ENCODE measurements around the gene ABCC4.

GRCh38 chr13:95304453-95304852 is 3.2 kb upstream of the ABCC4 start:
- TF ChIP-seq CTCF (IDR thresholded peaks at IDR 0.05; ENCODE audit: low read depth, low read length, poor library complexity, severe bottlenecking) (no peak), EZH2phosphoT487 (IDR thresholded peaks at IDR 0.05; ENCODE audit: borderline replicate concordance, low read length) (no peak)
